WTC11 (cell line): ENCODE data around the gene TSHZ3. TPM values are rescaled to one million over a fixed set of nuclear protein-coding genes. Genes with fewer than 3 reads are reported as not detected.
A peak's percentile ranks its signal among the peaks of the same experiment; 100 is the strongest.

Source experiments
- ATAC-seq: fragments of 200-7000 bp; cut with Tn5 transposase; 2 replicates; pipeline ENCODE4 v1.10.0; 2021; ENCODE audit warnings: mild to moderate bottlenecking, moderate library complexity
- CTCF ChIA-PET: fragments of 300-600 bp; sonication (Branson Sonifier 250); formaldehyde crosslinking; loops from one replicate; lab custom pipeline; 2021; ENCODE audit warnings: antibody characterized with exemption; lab: Charles Lee
- POLR2A ChIA-PET: fragments of 350-600 bp; sonication (Branson Sonifier 250); formaldehyde crosslinking; loops from one replicate; lab custom pipeline; 2021; ENCODE audit warnings: antibody characterized with exemption; lab: Charles Lee
- DNase-seq: peaks from one replicate; pipeline ENCODE4 v3.0.0; 2021; ENCODE audit warnings: low spot score
- H3K27ac Mint-ChIP-seq: 2 replicates; pipeline ENCODE4 v1.8.0; 2021; ENCODE audit warnings: mixed read lengths
- H3K27me3 Mint-ChIP-seq: 2 replicates; pipeline ENCODE4 v1.8.0; 2021; ENCODE audit warnings: low read depth, mild to moderate bottlenecking, moderate library complexity, mixed read lengths
- H3K36me3 Mint-ChIP-seq: 2 replicates; pipeline ENCODE4 v1.8.0; 2021; ENCODE audit warnings: mixed read lengths
- H3K4me1 Mint-ChIP-seq: 2 replicates; pipeline ENCODE4 v1.8.0; 2022; ENCODE audit warnings: mixed read lengths
- H3K4me3 Mint-ChIP-seq: 2 replicates; pipeline ENCODE4 v1.8.0; 2021; ENCODE audit warnings: mild to moderate bottlenecking, moderate library complexity, mixed read lengths
- H3K9me3 Mint-ChIP-seq: 2 replicates; pipeline ENCODE4 v1.8.0; 2021; ENCODE audit warnings: mixed read lengths
- ARID4B ChIP-seq: sonication (generic); formaldehyde crosslinking; IDR thresholded peaks from 2 replicates; pipeline ENCODE4 v1.8.0; 2023; ENCODE audit warnings: missing genetic modification reagents, mild to moderate bottlenecking, borderline replicate concordance
- CBFB ChIP-seq: sonication (generic); formaldehyde crosslinking; IDR thresholded peaks from 2 replicates; pipeline ENCODE4 v1.8.1; 2022; ENCODE audit warnings: mild to moderate bottlenecking, low read depth, missing genetic modification reagents
- CREM ChIP-seq: sonication (generic); formaldehyde crosslinking; IDR thresholded peaks from 2 replicates; pipeline ENCODE4 v1.8.1; 2022; ENCODE audit warnings: mild to moderate bottlenecking, missing genetic modification reagents, moderate library complexity
- E2F5 ChIP-seq: sonication (generic); formaldehyde crosslinking; IDR thresholded peaks from 2 replicates; pipeline ENCODE4 v1.8.1; 2022; ENCODE audit warnings: mild to moderate bottlenecking, moderate library complexity, missing genetic modification reagents
- FOXK1 ChIP-seq: sonication (generic); formaldehyde crosslinking; IDR thresholded peaks from 2 replicates; pipeline ENCODE4 v1.8.0; 2022; ENCODE audit warnings: mild to moderate bottlenecking, moderate library complexity, missing genetic modification reagents
- FOXP1 ChIP-seq: sonication (generic); formaldehyde crosslinking; IDR thresholded peaks from 2 replicates; pipeline ENCODE4 v1.8.0; 2022; ENCODE audit warnings: missing genetic modification reagents, mild to moderate bottlenecking, moderate library complexity, borderline replicate concordance
- GRHL2 ChIP-seq: fragments of 250-450 bp; sonication (Bioruptor Pico); IDR thresholded peaks from 2 replicates; pipeline ENCODE4 v1.8.0; 2022; ENCODE audit warnings: mild to moderate bottlenecking, moderate library complexity; ENCODE audit not compliant: insufficient replicate concordance, severe bottlenecking
- GTF2I ChIP-seq: fragments of 250-450 bp; sonication (Bioruptor Pico); conservative IDR thresholded peaks from 2 replicates; pipeline ENCODE4 v1.4.0; 2021; ENCODE audit warnings: mild to moderate bottlenecking
- OVOL2 ChIP-seq: fragments of 250-450 bp; sonication (Bioruptor Pico); IDR thresholded peaks from 2 replicates; pipeline ENCODE4 v1.9.0; 2021; ENCODE audit warnings: mild to moderate bottlenecking, borderline replicate concordance
- PRDM15 ChIP-seq: sonication (generic); formaldehyde crosslinking; IDR thresholded peaks from 2 replicates; pipeline ENCODE4 v1.8.0; 2022; ENCODE audit warnings: missing genetic modification reagents
- PRRX2 ChIP-seq: fragments of 250-450 bp; sonication (Bioruptor Pico); IDR thresholded peaks from 2 replicates; pipeline ENCODE4 v1.8.0; 2021; ENCODE audit warnings: mild to moderate bottlenecking
- RORB ChIP-seq: fragments of 250-450 bp; sonication (Bioruptor Pico); IDR thresholded peaks from 2 replicates; pipeline ENCODE4 v1.9.0; 2021; ENCODE audit warnings: mild to moderate bottlenecking
- SMAD4 ChIP-seq: sonication (generic); formaldehyde crosslinking; IDR thresholded peaks from 2 replicates; pipeline ENCODE4 v1.8.0; 2022; ENCODE audit warnings: mild to moderate bottlenecking, missing genetic modification reagents
- ZBTB21 ChIP-seq: sonication (generic); formaldehyde crosslinking; IDR thresholded peaks from 2 replicates; pipeline ENCODE4 v1.8.1; 2023; ENCODE audit warnings: mild to moderate bottlenecking, missing genetic modification reagents, borderline replicate concordance
- ZMAT4 ChIP-seq: fragments of 250-450 bp; sonication (Bioruptor Pico); IDR thresholded peaks from 2 replicates; pipeline ENCODE4 v1.9.0; 2021; ENCODE audit warnings: mild to moderate bottlenecking
- ZNF138 ChIP-seq: sonication (generic); formaldehyde crosslinking; conservative IDR thresholded peaks from 2 replicates; pipeline ENCODE4 v1.8.1; 2022; ENCODE audit warnings: mild to moderate bottlenecking, moderate library complexity, missing genetic modification reagents
- ZSCAN18 ChIP-seq: fragments of 250-450 bp; sonication (Bioruptor Pico); IDR thresholded peaks from 2 replicates; pipeline ENCODE4 v2.1.2; 2022; ENCODE audit warnings: mild to moderate bottlenecking, moderate library complexity
- total RNA-seq: library from RNA; stranded (reverse); gene quantifications from 3 replicates; pipeline ENCODE4 v1.2.3, GENCODE V29; 2021

TSHZ3 gene
- total RNA-seq, 1 experiment from 2014 or later, result 21.4 TPM

- H3K36me3 Mint-ChIP-seq, result peaks cover 2% of the 10 kb centered on the region; the same call in 1 of the 2 replicates
- DNase-seq, result no peak
- no peak for ATAC-seq
- H3K4me3 Mint-ChIP-seq, result no peak overlapping the region
- ChIA-PET CTCF (interaction anchor here (1.1 to 2.8 kb wide), 5 partner anchors 9 to 893 kb away, joined by 3 to 14 read pairs (median 4); no protein-coding TSS in a partner anchor), POLR2A (interaction anchor here (0.6 kb wide), 1 partner anchor 19 kb away, joined by 6 read pairs; no protein-coding TSS in a partner anchor)
- peak overlapping the region; percentile 64; the same call in 1 of the 2 replicates for H3K27ac Mint-ChIP-seq
- no peak for TF ChIP-seq OVOL2 (CRISPR knock-in tag)
- no peak for TF ChIP-seq ZSCAN18 (CRISPR knock-in tag)
- no peak for TF ChIP-seq E2F5
- no peak for TF ChIP-seq ZBTB21 (CRISPR knock-in tag)
- no peak for TF ChIP-seq ARID4B
- no peak for TF ChIP-seq CREM (CRISPR knock-in tag)
- TF ChIP-seq ZNF138, result no peak
- no peak for TF ChIP-seq PRDM15 (CRISPR knock-in tag)
- no peak for TF ChIP-seq GRHL2 (CRISPR knock-in tag)
- TF ChIP-seq RORB (CRISPR knock-in tag), result no peak
- no peak for TF ChIP-seq GTF2I (CRISPR knock-in tag)
- no peak for TF ChIP-seq PRRX2 (CRISPR knock-in tag)
- TF ChIP-seq FOXK1, result no peak
- TF ChIP-seq ZMAT4 (CRISPR knock-in tag), result no peak
- no peak for TF ChIP-seq SMAD4 (CRISPR knock-in tag)
- TF ChIP-seq FOXP1 (CRISPR knock-in tag), result no peak
- no peak for TF ChIP-seq CBFB
- no peaks in the 10 kb centered on the region for H3K27me3 Mint-ChIP-seq
- H3K4me1 Mint-ChIP-seq, result peaks cover 85% of the 10 kb centered on the region
- no peaks in the 10 kb centered on the region for H3K9me3 Mint-ChIP-seq
Observed at GRCh38 chr19:31330761-31331160, 18.5 kb downstream of the TSHZ3 start.
